VCaP (cell line): Measurements from ENCODE around the gene CTXND1.

Source experiments
- H3K27ac ChIP-seq: fragments of 450-650 bp; 2 replicates; pipeline ENCODE4 v1.5.1; 2017
- TF ChIP-seq, protein P1 (sequence below): fragments of 450-650 bp; conservative IDR thresholded peaks from 2 replicates; pipeline ENCODE4 v1.5.1; 2017; ENCODE audit warnings: mild to moderate bottlenecking, moderate library complexity

The CTXND1 gene

GRCh38 chr15:80270472-80270871 lies 18.5 kb upstream of the CTXND1 start:
- H3K27ac ChIP-seq: no peak overlapping the region
- TF ChIP-seq, protein P1, sequence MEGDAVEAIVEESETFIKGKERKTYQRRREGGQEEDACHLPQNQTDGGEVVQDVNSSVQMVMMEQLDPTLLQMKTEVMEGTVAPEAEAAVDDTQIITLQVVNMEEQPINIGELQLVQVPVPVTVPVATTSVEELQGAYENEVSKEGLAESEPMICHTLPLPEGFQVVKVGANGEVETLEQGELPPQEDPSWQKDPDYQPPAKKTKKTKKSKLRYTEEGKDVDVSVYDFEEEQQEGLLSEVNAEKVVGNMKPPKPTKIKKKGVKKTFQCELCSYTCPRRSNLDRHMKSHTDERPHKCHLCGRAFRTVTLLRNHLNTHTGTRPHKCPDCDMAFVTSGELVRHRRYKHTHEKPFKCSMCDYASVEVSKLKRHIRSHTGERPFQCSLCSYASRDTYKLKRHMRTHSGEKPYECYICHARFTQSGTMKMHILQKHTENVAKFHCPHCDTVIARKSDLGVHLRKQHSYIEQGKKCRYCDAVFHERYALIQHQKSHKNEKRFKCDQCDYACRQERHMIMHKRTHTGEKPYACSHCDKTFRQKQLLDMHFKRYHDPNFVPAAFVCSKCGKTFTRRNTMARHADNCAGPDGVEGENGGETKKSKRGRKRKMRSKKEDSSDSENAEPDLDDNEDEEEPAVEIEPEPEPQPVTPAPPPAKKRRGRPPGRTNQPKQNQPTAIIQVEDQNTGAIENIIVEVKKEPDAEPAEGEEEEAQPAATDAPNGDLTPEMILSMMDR: no peak

DNA sequence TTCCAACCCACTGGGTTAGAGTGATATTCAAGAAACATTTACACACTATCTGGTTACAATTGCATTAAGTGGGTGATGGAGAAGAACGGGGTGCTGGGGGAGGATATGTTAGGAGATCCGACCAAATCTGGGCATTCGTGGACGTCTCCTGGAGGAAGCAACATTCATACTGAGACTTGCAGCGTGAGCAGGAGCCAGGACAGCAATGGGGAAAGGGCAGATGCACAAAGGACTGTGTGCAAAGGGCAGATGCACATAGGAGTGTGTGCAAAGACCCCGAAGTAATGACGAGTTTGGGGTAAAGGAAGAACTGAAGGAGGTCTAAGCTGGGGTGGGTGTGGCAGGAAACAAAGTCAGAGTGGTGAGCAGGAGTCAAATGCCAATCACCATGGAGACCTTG lies 16.1 kb upstream of the CTXND1 start:
- no peak overlapping the region for H3K27ac ChIP-seq
- TF ChIP-seq, protein P1: no peak

GRCh38 chr15:80267658-80268057 lies 15.6 kb upstream of the CTXND1 start:
- TF ChIP-seq, protein P1: no peak

GRCh38 chr15:80266745-80267144 lies 14.7 kb upstream of the CTXND1 start:
- TF ChIP-seq, protein P1: no peak
- no peak overlapping the region for H3K27ac ChIP-seq

More at GRCh38 chr15:80267658-80268057, 15.6 kb upstream of the CTXND1 start:
- no peak overlapping the region for H3K27ac ChIP-seq

DNA sequence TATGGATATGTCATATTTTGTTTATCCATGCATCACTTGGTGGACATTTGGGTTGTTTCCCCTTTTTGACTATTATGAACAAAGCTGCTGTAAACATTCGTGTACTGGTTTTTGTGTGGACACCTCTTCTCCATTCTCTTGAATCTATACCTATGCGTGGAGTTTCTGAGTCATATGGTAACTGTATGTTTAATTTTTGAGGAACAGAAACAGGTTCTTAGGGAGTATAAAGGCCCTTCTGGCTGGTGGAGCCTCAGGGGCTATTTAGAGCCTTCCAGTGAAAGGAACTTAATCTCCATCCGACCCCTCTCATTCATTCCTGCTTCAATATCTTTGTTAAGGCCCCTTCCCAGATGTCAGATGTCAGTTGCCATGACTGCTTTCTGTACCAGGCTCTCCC lies 14.1 kb upstream of the CTXND1 start:
- no peak overlapping the region for H3K27ac ChIP-seq
- TF ChIP-seq, protein P1: no peak

- TF ChIP-seq, protein P1: no peak
Observed at GRCh38 chr15:80265021-80265420, 13.0 kb upstream of the CTXND1 start.

GRCh38 chr15:80264031-80264430 lies 12.0 kb upstream of the CTXND1 start:
- no peak overlapping the region for H3K27ac ChIP-seq
- TF ChIP-seq, protein P1: no peak

More at GRCh38 chr15:80265021-80265420, 13.0 kb upstream of the CTXND1 start:
- H3K27ac ChIP-seq: no peak overlapping the region
